Neural crest cell (in vitro differentiated cells): ENCODE data around the gene GJD2. TPM values are rescaled to one million over a fixed set of nuclear protein-coding genes. Genes with fewer than 3 reads are reported as not detected.

Experiments used
- DNase-seq: peaks from one replicate; pipeline ENCODE4 v3.0.0; 2021; ENCODE audit warnings: low read depth, mixed read lengths, low spot score
- H3K27ac Mint-ChIP-seq: one replicate; pipeline ENCODE4 v1.8.0; 2021; ENCODE audit warnings: mild to moderate bottlenecking, mixed read lengths; ENCODE audit not compliant: unreplicated experiment
- H3K27me3 Mint-ChIP-seq: 2 replicates; pipeline ENCODE4 v1.8.0; 2021; ENCODE audit warnings: low read depth, mild to moderate bottlenecking, mixed read lengths
- H3K36me3 Mint-ChIP-seq: 2 replicates; pipeline ENCODE4 v1.8.0; 2021; ENCODE audit warnings: low read depth, mild to moderate bottlenecking, mixed read lengths
- H3K4me1 Mint-ChIP-seq: 2 replicates; pipeline ENCODE4 v1.8.0; 2021; ENCODE audit warnings: mixed read lengths
- H3K4me3 Mint-ChIP-seq: one replicate; pipeline ENCODE4 v1.8.0; 2021; ENCODE audit warnings: mild to moderate bottlenecking, mixed read lengths
- H3K9me3 Mint-ChIP-seq: 2 replicates; pipeline ENCODE4 v1.8.0; 2021; ENCODE audit warnings: mixed read lengths
- total RNA-seq: library from RNA; stranded (reverse); gene quantifications from 2 replicates; pipeline ENCODE4 v1.2.1, GENCODE V29; 2021
- TF ChIP-seq, protein P1 (sequence below): fragments of 200-600 bp; sonication (generic); conservative IDR thresholded peaks from 2 replicates; pipeline ENCODE4 v1.5.0; 2021; ENCODE audit warnings: antibody characterized with exemption, mild to moderate bottlenecking

GJD2 gene
- total RNA-seq, 1 donor from 2014 or later = 0.07 TPM

- Mint-ChIP-seq H3K9me3 (no peaks in the 10 kb centered on the region), H3K36me3 (no peaks in the 10 kb centered on the region), H3K4me1 (peaks cover 13% of the 10 kb centered on the region), H3K27ac (no peak overlapping the region), H3K27me3 (peaks cover 75% of the 10 kb centered on the region), H3K4me3 (no peak overlapping the region)
- no peak for DNase-seq
- TF ChIP-seq, protein P1, sequence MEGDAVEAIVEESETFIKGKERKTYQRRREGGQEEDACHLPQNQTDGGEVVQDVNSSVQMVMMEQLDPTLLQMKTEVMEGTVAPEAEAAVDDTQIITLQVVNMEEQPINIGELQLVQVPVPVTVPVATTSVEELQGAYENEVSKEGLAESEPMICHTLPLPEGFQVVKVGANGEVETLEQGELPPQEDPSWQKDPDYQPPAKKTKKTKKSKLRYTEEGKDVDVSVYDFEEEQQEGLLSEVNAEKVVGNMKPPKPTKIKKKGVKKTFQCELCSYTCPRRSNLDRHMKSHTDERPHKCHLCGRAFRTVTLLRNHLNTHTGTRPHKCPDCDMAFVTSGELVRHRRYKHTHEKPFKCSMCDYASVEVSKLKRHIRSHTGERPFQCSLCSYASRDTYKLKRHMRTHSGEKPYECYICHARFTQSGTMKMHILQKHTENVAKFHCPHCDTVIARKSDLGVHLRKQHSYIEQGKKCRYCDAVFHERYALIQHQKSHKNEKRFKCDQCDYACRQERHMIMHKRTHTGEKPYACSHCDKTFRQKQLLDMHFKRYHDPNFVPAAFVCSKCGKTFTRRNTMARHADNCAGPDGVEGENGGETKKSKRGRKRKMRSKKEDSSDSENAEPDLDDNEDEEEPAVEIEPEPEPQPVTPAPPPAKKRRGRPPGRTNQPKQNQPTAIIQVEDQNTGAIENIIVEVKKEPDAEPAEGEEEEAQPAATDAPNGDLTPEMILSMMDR = no peak
These were observed 4.5 kb upstream of the GJD2 start for GRCh38 chr15:34759347-34759746.

DNA sequence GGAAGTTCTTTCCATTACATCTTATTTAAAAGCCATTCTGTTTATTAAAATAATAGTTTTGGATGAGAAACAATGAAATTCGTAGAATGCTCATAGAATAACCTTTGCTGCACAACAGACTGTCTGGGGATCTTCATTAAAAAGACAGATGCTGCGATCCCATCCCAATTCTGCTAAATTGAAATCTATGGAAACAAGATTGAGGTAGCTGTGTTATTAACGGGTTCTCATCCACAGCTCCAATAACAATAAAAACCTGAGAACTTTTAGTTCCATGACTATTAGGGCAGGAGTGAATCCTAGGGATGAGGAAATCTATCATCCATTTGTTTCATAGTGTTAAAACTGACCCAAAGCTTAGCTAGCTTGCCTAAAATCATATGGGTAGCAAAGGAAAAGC is 2.5 kb upstream of the GJD2 start:
- Mint-ChIP-seq H3K36me3 (no peaks in the 10 kb centered on the region), H3K27me3 (peaks cover 95% of the 10 kb centered on the region), H3K9me3 (no peaks in the 10 kb centered on the region), H3K4me3 (no peak overlapping the region), H3K4me1 (peaks cover 16% of the 10 kb centered on the region), H3K27ac (no peak overlapping the region)
- DNase-seq = no peak
- TF ChIP-seq, protein P1 = no peak

DNA sequence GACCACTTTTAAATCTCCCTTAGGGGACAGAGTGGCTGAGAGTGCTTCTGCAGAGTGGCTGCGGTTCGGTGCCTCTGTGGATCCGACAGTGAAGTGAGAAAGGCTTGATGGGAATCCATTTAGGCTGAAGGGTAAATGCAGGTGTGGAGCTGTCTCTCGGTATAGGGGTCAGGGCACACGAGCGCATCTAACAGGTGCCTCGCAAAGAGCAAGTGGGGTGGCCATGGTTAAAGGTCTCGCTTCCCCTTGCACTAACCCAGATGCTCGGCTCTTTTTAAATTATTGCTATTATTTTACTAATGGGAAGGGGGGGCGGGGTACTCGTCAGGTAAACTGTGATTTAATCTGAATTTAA is 598 bp upstream of the GJD2 start:
- Mint-ChIP-seq H3K27me3 (peaks cover 95% of the 10 kb centered on the region), H3K4me3 (peak overlapping the region; percentile 18), H3K9me3 (no peaks in the 10 kb centered on the region), H3K4me1 (peaks cover 16% of the 10 kb centered on the region), H3K27ac (no peak overlapping the region), H3K36me3 (no peaks in the 10 kb centered on the region)
- TF ChIP-seq, protein P1 = no peak
- no peak for DNase-seq

- Mint-ChIP-seq H3K9me3 (no peaks in the 10 kb centered on the region), H3K4me3 (peak overlapping the region; percentile 52), H3K4me1 (peaks cover 5% of the 10 kb centered on the region), H3K36me3 (no peaks in the 10 kb centered on the region), H3K27me3 (peaks cover 93% of the 10 kb centered on the region), H3K27ac (no peak overlapping the region)
- TF ChIP-seq, protein P1 = no peak
- no peak for DNase-seq
These were observed 612 bp downstream of the GJD2 start for GRCh38 chr15:34754171-34754601.

DNA sequence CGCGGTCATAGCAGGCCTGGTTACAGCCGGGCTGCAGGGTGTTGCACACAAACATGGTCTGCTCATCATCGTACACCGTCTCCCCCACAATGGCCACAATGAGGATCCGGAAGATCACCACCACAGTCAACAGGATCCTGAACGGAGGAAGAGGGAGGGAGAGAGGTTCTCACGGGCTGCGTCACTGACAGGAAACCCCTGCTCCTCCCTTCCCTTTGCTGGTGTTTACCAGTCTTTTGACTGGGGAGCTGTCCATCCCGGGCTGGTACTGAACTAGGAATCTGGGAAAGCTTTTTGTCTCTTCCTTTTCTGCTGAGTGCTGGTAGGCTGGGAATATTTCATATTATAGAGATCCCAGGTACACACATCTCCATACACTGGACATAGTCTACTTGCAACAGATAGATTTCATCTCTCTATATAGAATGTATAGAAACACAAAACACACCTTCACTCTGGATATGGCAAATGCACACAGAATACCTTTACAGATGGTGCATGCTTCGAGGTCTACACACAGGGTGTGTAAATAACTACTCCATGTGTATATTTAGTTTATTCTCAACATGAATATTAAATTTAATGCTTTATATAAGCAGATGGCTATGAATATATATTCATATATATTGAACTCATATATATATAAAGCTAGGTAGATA is 1.4 kb downstream of the GJD2 start:
- Mint-ChIP-seq H3K4me1 (peaks cover 4% of the 10 kb centered on the region), H3K36me3 (no peaks in the 10 kb centered on the region), H3K27ac (no peak overlapping the region), H3K9me3 (no peaks in the 10 kb centered on the region), H3K27me3 (peaks cover 93% of the 10 kb centered on the region), H3K4me3 (no peak overlapping the region)
- TF ChIP-seq, protein P1 = no peak
- peak; percentile 65 for DNase-seq
